Inferior parietal cortex (tissue), 1 donor: ENCODE data around the gene ORMDL1.

ENCODE experiments used
- DNase-seq: peaks from one replicate; pipeline ENCODE4 v3.0.0-alpha.2; 2016; ENCODE audit errors: extremely low spot score

ORMDL1 gene

GRCh38 chr2:189783927-189784867 is at the start of gene ORMDL1, which contains the start of gene PMS1:
ORMDL1 (minus strand) TSS chr2:189784339; CDS start chr2:189782595, 1,744 bp downstream.
PMS1 (plus strand) TSS chr2:189784450; CDS start chr2:189791810, 7,360 bp downstream.
- peak; percentile 96 for DNase-seq

GRCh38 chr2:189830510-189830909 is 46.4 kb upstream of the ORMDL1 start:
- no peak for DNase-seq

- DNase-seq: no peak
Measured at GRCh38 chr2:189829102-189829833, 45.1 kb upstream of the ORMDL1 start.

- DNase-seq: no peak
Measured at GRCh38 chr2:189826039-189826438, 41.9 kb upstream of the ORMDL1 start.

- no peak for DNase-seq
Measured at GRCh38 chr2:189824694-189825396, 40.7 kb upstream of the ORMDL1 start.

GRCh38 chr2:189821953-189822748 is 38.0 kb upstream of the ORMDL1 start:
- no peak for DNase-seq

- DNase-seq: no peak
Measured at GRCh38 chr2:189819297-189819704, 35.2 kb upstream of the ORMDL1 start.

GRCh38 chr2:189818249-189819038 is 34.3 kb upstream of the ORMDL1 start:
- DNase-seq: no peak

- no peak for DNase-seq
Measured at GRCh38 chr2:189803431-189803830, 19.3 kb upstream of the ORMDL1 start.

DNA sequence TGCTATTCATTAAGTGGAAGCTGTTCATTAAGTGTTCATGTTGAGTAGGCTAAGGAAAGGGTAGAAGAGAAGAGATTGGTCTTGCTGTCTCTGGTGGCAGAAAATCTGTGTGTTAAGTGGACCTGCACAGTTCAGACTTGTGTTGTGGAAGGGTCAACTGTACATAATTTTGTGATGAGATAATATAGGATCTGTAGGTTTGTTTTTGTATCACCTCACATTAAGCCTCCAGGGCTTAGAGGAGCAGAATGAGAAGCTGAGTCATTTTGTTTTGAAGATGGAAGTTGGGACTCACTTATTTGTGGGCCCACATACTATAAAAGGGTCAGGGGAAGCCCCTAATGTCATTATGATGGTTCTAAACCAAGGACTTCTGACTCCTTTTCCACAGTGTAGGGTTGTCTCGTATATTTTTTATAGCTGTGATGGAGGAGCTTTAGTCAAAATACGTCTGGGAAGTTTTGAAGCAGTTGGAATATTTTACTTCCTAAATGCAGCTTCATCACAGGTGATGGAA is 18.3 kb upstream of the ORMDL1 start:
- DNase-seq: no peak

GRCh38 chr2:189799531-189799930 is 15.4 kb upstream of the ORMDL1 start:
- DNase-seq: no peak

DNA sequence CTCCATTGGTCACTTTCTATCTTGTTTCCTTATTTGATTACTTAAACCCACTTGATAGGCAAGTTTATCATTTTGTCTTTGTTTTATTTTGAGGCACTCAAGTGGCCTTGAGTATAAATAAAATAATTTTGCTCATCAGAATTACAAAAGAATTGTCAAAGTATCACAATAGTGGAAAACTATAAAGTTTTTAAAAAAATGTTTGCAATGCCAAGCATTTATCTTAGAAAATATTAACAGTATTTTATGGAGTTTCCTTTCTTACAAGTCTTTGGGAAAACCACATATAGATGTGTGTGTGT is 14.8 kb upstream of the ORMDL1 start:
- no peak for DNase-seq

DNA sequence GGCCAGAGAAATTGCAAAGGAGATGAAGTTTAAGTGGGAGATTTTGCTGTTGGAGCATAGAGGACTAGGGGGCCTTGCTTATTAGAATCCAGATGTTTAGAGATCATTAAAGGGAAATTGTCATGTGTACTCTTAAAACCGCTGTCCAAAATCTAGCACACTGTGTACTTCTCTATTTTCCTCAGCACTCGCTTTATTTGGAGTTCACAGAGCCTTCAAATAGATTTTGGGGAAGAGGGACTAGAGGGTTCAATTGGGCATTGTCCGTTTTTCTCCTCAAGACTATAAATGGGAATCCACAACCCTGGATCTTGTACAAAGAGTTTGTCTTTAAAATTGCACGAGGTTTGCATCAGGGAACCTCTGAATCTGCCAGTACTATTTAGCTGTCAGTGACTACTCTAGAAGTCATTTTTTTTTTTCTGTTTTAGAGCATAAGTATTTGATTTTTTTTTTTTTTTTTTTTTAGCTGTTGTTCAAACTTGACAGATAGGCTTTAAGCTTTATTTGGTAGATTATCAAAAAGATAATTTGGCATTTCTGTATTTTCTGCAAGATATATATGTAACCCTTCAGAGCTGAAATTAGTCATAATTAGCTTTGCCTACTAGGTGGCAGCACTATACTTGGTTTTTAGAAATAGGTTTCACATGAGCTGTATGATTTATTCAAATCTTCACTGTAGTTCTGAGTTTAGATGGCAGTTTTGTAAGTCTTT is 14.3 kb upstream of the ORMDL1 start:
- DNase-seq: peak; percentile 74

GRCh38 chr2:189797902-189798301 is 13.8 kb upstream of the ORMDL1 start:
- peak; percentile 27 for DNase-seq

DNA sequence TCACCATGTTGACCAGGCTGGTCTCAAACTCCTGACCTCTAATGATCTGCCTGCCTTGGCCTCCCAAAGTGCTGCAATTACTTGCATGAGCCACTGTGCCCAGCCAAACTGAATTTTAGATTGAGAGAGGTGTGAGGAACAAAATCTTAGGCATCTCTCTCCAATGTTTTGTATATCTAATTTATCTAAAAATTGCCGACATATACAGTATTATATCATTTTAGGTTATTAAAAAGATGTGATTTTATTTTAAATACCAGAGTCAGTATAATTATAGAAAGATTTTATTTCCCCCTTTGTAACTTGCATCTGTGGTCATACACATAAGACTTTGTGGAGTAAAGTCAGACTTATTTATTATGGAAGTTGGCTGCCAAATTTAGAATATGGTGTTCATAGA is 10.2 kb upstream of the ORMDL1 start:
- DNase-seq: no peak

DNA sequence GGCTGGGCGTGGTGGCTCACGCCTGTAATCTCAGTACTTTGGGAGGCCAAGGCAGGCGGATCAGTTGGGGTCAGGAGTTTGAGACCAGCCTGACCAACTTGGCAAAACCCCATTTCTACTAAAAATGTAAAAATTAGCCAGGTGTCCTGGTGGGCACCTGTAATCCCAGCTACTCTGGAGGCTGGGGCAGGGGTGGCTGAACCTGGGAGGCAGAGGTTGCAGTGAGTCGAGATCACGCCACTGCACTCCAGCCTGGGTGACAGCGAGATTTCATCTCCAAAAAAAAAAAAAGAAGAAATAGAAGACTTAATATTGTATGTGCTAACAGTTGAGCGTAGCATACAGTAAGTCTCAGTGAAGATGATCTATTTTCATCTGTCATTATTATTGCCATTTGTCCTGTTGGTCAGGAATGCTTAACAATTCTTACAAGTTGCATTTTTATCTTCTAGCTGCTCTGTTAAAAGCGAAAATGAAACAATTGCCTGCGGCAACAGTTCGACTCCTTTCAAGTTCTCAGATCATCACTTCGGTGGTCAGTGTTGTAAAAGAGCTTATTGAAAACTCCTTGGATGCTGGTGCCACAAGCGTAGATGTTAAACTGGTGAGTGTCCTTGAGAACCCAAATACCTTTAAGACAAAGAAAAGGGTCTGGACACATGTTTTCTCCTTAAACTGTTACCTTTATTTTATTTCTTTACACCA is 7.4 kb upstream of the ORMDL1 start:
- DNase-seq: no peak

GRCh38 chr2:189783451-189783926 is 650 bp downstream of the ORMDL1 start:
- DNase-seq: peak; percentile 53

GRCh38 chr2:189782221-189782671 is 1.9 kb downstream of the ORMDL1 start:
- no peak for DNase-seq

GRCh38 chr2:189772212-189772611 is 11.9 kb downstream of the ORMDL1 start:
- no peak for DNase-seq
